ENCODE measurements around the gene SRSF9. TPM values are rescaled to one million over a fixed set of nuclear protein-coding genes. Genes with fewer than 3 reads are reported as not detected.
A peak's percentile ranks its signal among the peaks of the same experiment; 100 is the strongest.
"Not testable (repeated sequence)": the region's sequence is repeated elsewhere in the genome, so short reads cannot be mapped to it uniquely, and the experiment has no call there.

Gene SRSF9
- polyA plus RNA-seq, 4 donors = 220 to 249 (median 230) TPM

DNA sequence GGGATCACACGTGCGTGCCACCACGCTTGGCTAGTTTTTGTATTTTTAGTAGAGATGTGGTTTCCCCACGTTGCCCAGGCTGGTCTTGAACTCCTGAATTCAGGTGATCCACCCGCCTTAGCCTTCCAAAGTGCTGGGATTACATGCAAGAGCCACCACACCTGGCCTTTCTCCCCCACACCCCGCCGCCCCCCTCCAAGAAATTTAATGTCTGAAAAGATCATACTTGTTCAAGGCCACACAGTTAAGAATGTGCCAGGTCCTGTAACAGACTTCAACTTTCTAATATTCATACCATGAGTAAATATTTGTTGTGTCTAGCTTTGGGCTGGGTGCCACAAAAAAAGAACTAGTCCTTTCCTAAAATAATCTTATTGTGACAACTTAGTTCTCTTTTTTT, 14.2 kb downstream of the SRSF9 start:
- no peak for DNase-seq (ENCODE audit: low read depth in 4 of 4, low spot score in 3 of 4)

DNA sequence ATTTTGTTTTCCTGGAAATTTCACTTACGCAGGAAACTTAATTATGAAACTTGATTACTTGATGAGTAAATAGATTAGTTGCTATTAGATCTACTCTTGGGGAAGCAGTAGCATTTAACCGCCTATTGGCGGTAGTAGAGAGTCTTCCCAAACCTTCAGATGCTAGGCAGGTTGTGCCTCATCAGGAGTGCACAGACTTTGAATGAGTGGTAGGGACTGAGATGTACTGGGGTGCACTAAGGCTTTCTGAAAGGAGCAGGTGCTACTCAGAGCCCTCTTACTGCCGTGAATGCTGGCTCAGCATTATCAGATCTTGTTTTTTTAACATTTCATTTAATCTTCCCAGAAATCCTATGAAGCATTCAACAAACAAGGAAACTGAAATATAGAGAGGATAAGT, 15.6 kb downstream of the SRSF9 start:
- no peak for DNase-seq (ENCODE audit: low read depth in 4 of 4, low spot score in 3 of 4)

DNA sequence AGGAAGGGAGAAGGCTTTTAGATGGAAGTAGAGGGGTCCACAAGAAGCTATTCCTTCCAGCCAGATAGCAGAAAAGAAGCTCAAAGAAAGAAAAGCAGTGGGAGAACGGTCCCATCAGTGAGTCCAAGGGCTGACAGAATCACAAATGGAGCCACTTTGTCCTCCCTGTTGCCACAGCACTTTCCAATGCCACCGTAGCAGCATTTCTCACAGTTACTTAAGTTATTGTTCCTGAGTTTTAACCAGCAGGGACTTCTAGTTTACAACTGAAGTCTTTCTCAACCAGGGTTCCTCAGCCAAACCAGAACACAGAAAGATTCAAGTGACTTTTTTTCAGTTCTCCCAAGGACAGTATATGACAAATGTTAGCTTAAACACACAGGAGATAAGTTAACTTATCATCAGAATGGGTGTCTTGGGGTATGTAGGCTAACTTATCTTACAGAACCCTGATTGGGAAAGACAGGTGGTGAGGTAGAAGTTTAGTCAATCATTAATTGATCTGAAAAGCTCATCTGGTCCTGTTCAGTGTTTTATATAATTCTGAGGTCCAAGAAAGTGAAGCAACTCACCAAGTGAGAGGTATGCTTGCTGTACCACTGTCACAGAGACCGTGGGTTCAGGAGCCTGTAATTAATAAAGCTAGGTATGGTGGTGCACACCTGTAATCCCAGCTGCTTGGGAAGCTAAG, 16.3 kb downstream of the SRSF9 start:
- DNase-seq (ENCODE audit: low read depth in 4 of 4, low spot score in 3 of 4) = no peak

DNA sequence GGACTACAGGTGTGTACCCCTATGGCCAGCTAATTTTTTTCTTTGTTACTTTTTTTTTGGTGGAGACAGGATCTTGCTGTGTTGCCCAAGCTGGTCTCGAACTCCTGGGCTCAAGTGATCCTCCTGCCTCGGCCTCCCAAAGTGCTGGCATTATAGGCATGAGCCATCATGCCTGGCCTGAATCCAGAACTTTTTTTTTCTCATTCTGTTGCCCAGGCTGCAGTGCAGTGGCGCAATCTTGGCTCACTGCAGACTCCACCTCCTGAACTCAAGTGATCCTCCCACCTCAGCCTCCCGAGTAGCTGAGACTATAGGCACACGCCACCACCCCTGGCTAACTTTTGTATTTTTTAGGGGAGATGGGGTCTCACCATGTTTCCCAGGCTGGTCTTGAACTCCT, 17.0 kb downstream of the SRSF9 start:
- not testable (repeated sequence) for DNase-seq (ENCODE audit: low read depth in 4 of 4, low spot score in 3 of 4)

DNA sequence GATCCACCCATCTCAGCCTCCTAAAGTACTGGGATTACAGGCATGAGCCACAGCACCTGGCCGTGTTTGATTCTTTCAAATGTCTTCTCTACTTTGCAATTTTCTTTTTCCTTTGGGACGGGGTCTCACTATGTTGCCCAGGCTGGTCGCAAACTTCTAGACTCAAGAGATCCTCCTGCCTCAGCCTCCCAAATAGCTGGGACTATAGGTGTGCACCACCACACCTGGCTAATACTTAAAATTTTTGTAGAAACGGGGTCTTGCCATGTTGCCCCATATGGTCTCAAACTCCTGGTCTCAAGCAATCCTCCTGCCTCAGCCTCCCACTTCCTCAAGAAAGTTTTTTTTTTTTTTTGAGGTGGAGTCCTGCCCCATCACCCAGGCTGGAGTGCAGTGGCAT, 21.6 kb downstream of the SRSF9 start:
- DNase-seq (ENCODE audit: low read depth in 4 of 4, low spot score in 3 of 4) = no peak

DNA sequence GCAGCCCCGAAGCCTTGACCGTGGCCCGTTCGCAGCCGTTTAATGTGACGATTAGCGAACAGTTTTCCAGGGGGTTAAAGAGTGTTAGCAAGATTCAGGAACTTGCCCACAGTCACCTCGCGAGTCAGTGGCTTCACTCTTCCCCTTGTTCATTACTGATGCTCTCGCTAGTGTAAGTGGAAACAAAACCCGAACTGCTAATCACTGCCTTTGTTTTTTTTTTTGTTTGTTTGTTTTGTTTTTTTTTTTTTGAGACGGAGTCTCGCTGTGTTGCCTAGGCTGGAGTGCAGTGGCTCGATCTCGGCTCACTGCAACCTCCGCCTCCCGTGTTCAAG, 22.7 kb downstream of the SRSF9 start:
- DNase-seq (ENCODE audit: low read depth in 4 of 4, low spot score in 3 of 4) = not testable (repeated sequence)

DNA sequence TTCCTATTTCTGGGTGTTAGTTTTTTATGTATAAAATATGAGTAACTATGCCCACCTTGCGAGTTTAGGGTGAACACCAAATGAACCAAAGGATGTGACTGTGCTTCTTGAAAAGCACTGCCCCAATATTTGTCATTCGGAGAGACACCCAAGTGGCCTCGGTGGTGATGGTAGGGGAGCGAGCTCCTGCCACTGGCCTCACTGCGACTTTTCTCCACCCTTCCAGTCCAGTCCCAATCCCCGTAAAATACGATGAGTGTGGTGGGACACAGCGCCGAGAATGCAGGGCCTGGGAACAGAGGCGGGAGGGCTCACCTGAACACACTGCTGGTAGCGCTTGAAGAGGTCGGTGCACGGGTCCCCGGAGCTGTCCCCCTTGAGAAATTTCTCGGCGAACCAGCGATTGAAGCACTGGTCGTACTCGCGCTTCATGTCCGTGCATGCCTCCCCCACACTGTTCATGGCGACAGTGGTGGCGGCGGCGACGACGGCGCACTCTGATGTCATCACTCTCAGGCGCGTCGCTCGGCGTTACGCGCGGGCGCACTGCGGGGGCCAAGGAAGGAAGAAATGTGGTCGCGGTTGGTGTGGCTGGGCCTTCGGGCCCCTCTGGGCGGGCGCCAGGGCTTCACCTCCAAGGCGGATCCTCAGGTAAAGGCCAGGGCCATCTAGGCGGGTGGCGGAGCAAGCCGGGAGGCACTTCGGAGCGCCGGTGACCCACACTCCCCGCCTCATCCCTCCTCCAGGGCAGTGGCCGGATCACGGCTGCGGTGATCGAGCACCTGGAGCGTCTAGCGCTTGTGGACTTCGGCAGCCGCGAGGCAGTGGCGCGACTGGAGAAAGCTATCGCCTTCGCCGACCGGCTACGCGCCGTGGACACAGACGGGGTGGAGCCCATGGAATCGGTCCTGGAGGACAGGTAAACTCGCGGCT, 23.4 kb downstream of the SRSF9 start, which contains the start of the genes GATC and TRIAP1:
Gene GATC, plus strand, starts transcription at position 534 of the 933 bp plus-strand sequence. Its CDS starts 37 bp downstream, at position 571.
Gene TRIAP1, minus strand, starts transcription at position 474 of the 933 bp plus-strand sequence. Its CDS starts 12 bp downstream, at position 462.
- DNase-seq (ENCODE audit: low read depth in 4 of 4, low spot score in 3 of 4) = peak in 3 of 4 donors; percentile 68 to 87 (median 71)

DNA sequence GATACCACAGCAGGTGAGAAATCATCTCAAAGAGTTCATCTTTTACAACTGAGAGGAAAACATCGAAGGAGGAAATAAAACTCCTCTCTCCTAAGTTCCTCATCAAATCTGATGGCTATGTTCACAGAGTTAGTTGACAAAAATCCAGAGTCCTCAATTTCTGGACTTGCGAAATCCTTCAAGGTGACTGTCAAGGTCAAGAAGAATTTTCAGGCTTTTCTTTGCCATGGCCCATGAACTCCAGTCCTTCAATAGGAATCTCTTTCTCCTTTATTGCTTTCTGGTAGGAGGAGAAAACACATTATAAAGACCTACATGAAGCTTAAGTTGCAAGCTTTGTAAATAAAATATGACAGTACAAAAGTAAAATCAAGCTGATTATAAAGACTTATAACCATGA, 24.9 kb downstream of the SRSF9 start:
- no peak for DNase-seq (ENCODE audit: low read depth in 4 of 4, low spot score in 3 of 4)

DNA sequence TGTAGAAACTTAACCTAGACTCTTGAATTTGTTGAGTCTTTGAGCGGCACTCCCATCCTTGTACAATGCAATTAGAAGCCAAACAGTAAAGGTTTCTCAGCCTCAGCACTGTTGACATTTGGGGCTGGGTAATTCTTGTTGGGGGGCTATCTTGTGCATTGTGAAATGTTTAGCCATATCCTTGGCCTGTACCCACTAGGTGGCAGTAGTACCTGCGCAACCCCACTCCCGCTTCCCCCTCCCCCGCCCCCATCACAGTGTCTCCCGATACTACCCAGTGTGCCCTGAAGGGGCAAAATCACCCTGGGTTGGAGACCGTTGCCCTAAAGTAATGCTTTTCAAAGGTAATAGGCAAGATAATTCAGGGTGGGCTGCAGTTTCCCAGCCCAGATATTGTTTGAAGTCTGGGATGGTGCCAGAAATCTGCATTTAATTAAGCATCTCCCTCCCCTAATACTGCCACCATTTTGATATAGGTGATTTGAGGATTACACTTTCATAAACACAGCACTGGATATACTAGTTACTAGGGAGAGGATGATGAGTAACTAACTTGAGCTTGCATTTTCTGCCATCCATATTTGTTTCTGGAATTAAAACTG, 29.8 kb downstream of the SRSF9 start:
- peak; percentile 25 to 45 (median 34) for DNase-seq (ENCODE audit: low read depth in 4 of 4, low spot score in 3 of 4)

DNA sequence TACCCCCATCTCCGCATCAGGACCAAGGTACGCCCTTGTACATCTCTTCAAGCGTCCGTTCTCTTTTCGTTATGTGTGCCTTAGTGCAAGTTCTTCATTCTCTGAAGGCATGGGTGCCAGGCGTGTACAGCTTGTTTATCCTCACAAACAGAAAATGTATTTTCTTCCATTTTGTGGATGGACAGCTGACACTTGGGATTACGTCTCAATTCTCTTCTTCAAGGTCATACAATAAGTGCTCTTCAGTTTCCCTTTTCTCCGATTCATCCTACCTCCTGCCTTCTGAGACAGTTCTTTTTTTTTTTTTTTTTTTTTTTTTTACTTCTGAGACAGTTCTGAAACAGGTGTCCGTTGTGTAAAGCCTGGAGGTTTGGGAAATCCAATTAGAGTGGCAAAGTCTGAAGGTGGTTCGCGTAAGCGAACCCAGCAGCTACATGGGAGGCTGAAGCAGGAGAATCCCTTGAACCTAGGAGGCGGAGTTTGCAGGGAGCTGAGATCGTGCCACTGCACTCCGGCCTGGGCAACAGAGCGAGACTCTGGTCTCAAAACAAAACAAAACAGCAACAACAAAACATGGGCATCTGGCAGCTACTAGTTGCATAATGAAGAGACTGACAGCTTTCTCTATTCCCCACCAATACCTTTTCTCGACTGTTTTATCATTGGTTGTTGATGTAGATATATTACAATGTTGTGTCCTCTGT, 30.9 kb downstream of the SRSF9 start:
- no peak for DNase-seq (ENCODE audit: low read depth in 4 of 4, low spot score in 3 of 4)

DNA sequence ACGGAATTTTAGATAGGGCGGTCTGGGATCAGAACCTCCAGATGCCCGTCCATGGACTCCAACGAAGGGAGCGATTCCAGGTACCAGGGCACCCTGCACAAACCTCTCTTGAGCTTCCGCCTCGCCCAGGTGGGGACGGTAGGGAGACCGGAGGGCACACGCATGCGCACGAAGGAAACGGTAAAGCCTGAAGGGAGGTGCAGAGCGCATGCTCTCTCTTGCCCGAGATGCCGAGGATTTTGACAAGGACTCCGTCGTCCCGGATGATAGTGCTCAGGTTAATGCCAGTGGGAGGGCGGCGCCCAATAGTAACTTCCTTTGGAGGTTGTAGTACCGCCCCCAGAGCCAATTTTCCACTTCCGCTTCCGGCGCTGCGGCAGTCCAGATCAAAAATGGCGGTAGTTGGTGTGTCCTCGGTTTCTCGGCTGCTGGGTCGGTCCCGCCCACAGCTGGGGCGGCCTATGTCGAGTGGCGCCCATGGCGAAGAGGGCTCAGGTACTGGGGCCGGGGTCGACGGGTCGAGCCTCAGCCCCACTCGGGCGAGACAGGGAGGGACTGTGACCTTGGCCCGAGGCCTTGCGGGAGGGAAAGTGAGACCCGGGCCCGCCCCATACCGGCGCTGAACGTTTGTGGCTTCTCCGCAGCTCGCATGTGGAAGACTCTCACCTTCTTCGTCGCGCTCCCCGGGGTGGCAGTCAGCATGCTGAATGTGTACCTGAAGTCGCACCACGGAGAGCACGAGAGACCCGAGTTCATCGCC, 31.6 kb downstream of the SRSF9 start, which contains the start of gene COX6A1:
Gene COX6A1, plus strand, starts transcription at position 379 of the 760 bp plus-strand sequence. Its CDS starts 14 bp downstream, at position 393.
- DNase-seq (ENCODE audit: low read depth in 4 of 4, low spot score in 3 of 4) = peak; percentile 83 to 95 (median 90)

DNA sequence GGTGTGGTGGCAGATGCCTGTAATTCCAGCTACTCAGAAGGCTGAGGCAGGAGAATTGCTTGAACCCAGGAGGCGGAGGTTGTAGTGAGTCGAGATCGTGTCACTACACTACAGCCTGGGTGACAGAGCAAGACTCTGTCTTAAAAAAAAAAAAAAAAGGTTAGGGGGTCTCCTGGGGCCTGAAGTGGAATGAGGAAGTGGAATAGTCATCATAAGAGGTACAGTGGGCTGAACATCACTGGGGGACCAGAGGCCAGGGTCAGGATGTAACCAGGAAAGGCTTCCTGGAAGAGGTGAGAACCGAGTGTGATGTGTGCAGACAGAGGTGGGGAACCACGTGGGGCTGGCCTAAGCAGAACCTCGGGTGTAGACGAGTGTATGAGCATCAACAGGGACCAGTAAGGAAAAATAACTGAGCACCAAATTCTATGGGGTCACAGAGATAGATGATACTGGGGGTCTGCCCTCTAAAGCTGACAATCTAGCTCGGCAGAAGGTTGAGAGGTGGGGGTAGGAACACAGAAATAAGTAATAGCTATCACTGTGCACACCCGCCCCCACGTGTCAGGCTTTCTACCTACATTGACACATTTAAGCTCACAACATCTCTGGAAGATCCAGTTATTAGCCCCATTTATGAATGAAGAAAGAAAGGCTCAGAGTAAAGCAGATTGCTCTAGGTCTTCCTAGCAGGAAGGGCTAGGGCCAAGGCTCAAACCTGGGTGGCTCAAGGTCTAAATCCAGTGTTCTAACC, 36.6 kb downstream of the SRSF9 start:
- no peak for DNase-seq (ENCODE audit: low read depth in 4 of 4, low spot score in 3 of 4)

DNA sequence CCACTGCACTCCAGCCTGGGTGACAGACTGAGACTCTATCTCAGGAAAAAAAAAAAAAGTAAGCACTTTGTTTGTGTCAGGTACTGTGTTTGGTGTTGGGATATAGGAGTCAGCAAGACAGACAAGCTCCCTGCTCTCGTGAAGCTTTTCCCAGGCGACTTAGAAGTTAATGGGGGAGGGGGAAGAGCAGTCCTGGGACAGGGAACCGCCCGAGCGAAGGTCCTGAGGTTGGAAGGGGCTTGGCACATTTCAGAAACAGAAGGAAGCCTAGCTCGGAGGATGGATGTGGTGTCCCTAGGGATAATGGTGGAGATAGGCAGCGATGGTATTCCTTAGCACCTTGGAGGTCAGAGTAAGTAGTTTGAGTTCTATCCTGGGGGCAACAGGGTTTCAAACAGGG, 40.2 kb downstream of the SRSF9 start:
- no peak for DNase-seq (ENCODE audit: low read depth in 4 of 4, low spot score in 3 of 4)

DNA sequence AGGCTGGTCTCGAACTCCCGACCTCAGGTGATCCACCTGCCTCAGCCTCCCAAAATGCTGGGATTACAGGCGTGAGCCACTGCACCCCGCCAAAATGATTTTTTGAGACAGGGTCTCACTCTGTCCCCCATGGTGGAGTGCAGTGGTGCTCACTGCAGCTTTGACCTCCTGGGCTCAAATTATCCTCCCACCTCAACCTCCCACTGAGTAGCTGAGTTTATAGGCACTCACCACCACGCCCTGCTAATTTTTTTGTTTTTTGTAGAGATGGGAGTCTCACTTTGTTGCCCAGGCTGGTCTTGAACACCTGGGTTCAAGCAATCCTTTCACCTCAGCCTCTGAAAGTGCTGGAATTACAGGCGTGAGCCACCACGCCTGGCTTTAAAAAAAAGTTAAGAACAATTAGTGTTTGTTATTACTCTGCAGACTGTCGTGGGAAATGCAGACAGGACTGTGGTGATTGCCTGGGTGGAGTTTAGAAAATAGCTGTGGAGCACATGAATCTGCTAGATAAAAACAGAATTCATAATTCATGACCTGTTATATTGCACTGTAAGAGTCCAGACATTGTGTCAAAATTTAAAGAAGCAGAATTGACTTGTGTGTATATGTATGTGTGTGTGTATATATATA, 40.8 kb downstream of the SRSF9 start:
- DNase-seq (ENCODE audit: low read depth in 4 of 4, low spot score in 3 of 4) = no peak

DNA sequence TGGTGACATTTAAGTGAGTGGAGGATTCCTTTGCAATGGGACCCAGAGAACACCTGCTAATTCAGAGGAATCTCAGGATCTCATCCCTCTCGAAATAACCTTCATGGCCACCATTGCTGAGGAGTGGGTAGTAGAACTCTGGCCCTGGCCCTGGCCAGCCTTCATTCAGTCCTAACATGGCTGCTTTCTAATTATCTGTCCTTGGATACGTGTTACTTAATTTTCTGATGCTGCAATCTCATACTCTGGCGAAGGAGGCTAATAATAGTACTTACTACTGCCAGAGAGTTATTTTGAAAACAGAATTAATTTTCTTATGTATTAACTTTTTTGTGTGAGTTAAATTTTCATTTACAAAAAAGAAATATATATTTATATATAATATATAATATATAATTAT, 43.8 kb downstream of the SRSF9 start:
- DNase-seq (ENCODE audit: low read depth in 4 of 4, low spot score in 3 of 4) = no peak

DNA sequence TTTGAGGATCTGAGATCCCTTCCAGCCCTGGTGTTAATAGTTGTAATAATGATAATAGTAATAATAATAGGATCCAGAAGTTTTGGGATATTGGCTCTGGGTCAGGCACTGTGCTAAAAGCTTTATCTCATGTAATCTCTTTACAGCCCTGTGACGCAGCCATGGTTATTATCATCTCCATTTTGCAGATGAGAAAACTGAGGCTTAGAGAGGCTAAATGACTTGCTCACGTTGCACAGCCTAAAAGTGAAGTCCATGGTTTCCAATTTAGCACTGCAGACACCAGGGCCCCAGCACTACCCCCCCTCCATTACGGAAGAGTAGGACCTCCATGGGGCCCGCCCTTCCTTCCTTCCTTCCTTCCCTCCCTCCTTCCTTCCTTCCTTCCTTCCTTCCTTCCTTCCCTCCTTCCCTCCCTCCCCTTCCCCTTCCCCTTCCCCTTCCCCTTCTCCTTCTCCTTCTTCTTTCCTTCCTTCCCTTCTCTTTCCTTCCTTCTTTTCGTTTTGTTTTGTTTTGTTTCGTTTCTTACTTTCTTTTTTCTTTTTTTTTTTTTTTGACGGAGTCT, 46.6 kb downstream of the SRSF9 start:
- DNase-seq (ENCODE audit: low read depth in 4 of 4, low spot score in 3 of 4) = no peak

DNA sequence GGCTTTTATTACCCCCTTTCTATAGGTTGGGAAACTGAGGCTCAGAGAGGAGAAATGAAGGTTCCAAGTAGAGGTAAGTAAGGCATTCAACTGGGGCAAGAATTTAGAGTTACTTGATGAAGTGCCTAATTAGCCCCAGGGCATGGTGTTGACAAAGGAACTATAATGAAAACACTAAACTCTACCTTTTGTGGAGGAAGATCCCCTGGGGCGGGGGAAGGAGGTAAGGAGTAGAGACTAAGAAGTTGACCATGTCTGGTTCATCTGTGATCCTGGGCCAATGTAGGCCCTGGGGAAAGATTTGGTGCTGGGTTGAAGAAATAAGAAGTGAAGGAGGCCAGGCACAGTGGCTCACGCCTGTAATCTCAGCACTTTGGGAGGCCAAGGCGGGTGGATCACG, 47.8 kb downstream of the SRSF9 start:
- no peak for DNase-seq (ENCODE audit: low read depth in 4 of 4, low spot score in 3 of 4)

DNA sequence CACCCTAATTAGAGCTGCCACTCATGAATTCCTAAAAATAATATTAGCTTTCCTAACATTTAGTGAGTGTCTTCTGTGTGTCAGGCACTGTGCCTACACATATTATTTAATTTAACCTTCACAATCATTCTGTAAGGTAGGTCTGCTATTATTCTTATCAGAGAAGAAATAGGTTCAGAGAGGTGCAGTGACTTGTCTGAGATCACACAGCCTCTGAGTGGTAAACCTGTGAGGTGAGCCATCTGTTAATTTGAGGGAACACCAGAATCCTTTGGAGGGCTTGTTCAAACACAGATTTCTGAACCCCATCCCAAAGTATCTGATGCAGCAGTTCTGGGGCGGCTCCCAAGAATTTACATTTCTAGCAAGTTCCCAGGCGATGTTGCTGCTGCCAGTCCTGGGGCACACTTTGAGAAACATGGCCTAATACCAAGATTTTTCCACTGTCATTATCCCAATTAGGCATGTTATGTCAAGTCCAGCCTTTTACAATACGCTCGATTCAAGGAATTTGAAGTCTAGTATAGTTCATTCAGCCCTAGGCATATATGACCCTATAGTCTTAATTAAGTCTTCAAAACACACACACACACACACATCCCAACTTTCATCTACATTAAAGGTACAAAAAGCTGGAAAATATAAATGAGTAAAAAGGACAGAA, 51.5 kb downstream of the SRSF9 start:
- DNase-seq (ENCODE audit: low read depth in 4 of 4, low spot score in 3 of 4) = no peak
